ENCODE results near the gene ARHGAP15. TPM values are rescaled to one million over a fixed set of nuclear protein-coding genes. Genes with fewer than 3 reads are reported as not detected.

ARHGAP15 gene
- total and polyA plus RNA-seq, 3 experiments from 2014 or later: 41.3 to 328 (median 41.4) TPM

DNA sequence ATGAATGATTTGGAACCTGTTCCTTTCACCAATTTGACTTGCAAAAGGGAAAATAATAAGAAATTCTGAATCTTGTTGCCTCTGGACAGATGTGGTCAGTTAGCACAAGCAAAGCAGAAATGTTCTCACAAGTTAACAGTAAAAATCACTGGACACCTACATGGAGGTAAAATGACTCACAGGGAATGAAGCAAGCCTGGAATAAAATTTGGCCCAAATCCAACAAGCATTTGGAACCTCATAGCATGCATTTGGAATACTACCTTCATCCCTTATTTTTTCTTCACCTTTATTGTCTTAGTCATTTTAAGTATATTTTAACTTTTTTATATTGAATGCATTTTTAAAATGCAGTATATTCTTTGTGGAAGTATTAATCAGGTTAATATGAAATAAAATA is 602.9 kb downstream of the ARHGAP15 start:
- Mint-ChIP-seq H3K9me3 (no peaks in the 10 kb centered on the region), H3K27me3 (no peaks in the 10 kb centered on the region), H3K4me3 (no peak overlapping the region), H3K36me3 (peaks cover 4 to 34% (median 11%) of the 10 kb centered on the region in 3 donors), H3K4me1 (peaks cover 45 to 54% (median 49%) of the 10 kb centered on the region in 3 donors), H3K27ac (no peak overlapping the region)
- Histone ChIP-seq H3K9me3 (ENCODE audit: low read length) (no peaks in the 10 kb centered on the region), H3K27me3 (ENCODE audit: insufficient read depth, low read length, poor library complexity, severe bottlenecking) (no peaks in the 10 kb centered on the region), H3K36me3 (ENCODE audit: insufficient read depth, low read length) (no peaks in the 10 kb centered on the region), H3K4me1 (ENCODE audit: insufficient read depth, low read length) (peaks cover 15% of the 10 kb centered on the region), H3K27ac (ENCODE audit: low read depth, low read length) (no peak overlapping the region), H3K4me3 (ENCODE audit: low read length) (no peak overlapping the region)
- no peak for DNase-seq
- POLR2A ChIA-PET: no interaction called here
- CTCF ChIA-PET: interaction anchor here (1.1 kb wide), 1 partner anchor 16 kb away, joined by 3 read pairs; no protein-coding TSS in a partner anchor

DNA sequence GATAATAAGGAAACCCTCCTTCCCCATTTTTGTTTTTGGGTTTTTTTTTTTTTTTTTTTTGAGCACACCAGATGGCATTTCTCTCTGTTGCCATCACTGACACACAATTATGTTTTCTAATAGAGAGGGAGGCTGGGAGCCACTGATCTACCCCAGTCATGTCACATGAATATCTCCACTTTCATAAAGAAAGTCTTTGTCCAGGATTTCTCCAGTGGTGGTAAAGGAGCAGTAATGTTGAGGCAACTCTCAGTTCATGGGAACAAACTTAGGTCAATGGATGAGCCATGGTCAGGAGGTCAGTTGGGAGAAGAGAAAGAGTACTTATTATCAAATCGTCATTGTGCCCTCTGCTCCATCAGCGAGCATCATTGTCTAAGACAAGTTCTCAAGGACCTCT is 603.7 kb downstream of the ARHGAP15 start:
- H3K27me3 Mint-ChIP-seq: no peaks in the 10 kb centered on the region
- H3K4me1 Mint-ChIP-seq: peaks cover 37 to 46% (median 41%) of the 10 kb centered on the region in 3 donors
- ChIA-PET CTCF (interaction anchor here (1.1 kb wide), 1 partner anchor 17 kb away, joined by 3 read pairs; no protein-coding TSS in a partner anchor), POLR2A (no interaction called here)
- H3K9me3 ChIP-seq (ENCODE audit: low read length): no peaks in the 10 kb centered on the region
- no peaks in the 10 kb centered on the region for H3K27me3 ChIP-seq (ENCODE audit: insufficient read depth, low read length, poor library complexity, severe bottlenecking)
- peaks cover 4 to 36% (median 11%) of the 10 kb centered on the region in 3 donors for H3K36me3 Mint-ChIP-seq
- H3K4me3 ChIP-seq (ENCODE audit: low read length): no peak overlapping the region
- H3K27ac Mint-ChIP-seq: peak overlapping the region in 1 of 8 donors; percentile 2
- H3K9me3 Mint-ChIP-seq: no peaks in the 10 kb centered on the region
- no peak overlapping the region for H3K4me3 Mint-ChIP-seq
- H3K36me3 ChIP-seq (ENCODE audit: insufficient read depth, low read length): no peaks in the 10 kb centered on the region
- no peak overlapping the region for H3K27ac ChIP-seq (ENCODE audit: low read depth, low read length)
- peaks cover 11% of the 10 kb centered on the region for H3K4me1 ChIP-seq (ENCODE audit: insufficient read depth, low read length)
- DNase-seq: no peak

DNA sequence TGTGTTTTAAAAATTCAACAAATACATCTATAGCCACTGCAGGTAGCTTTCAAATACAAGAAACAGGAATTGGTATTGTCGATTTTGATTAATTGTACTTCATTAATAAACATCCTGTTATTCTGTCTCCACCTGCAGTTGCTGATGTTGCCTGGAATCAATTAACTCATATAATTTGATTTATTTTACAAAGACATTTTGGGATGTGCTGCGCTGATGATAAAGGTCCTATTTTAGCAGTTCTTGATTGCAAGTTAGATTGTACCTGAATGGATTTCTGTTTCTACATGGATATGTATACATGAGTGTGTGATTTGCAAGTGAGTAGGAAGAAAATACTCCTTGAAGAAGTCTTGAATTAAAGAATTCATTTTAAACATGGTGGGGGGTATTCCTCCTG is 605.3 kb downstream of the ARHGAP15 start:
- peak overlapping the region in 1 of 8 donors; percentile 35 for H3K27ac Mint-ChIP-seq
- ChIA-PET CTCF (no interaction called here), POLR2A (no interaction called here)
- H3K4me1 Mint-ChIP-seq: peaks cover 22 to 39% (median 30%) of the 10 kb centered on the region in 3 donors
- H3K27ac ChIP-seq (ENCODE audit: low read depth, low read length): no peak overlapping the region
- H3K9me3 ChIP-seq (ENCODE audit: low read length): no peaks in the 10 kb centered on the region
- no peaks in the 10 kb centered on the region for H3K27me3 Mint-ChIP-seq
- peaks cover 4 to 50% (median 25%) of the 10 kb centered on the region in 3 donors for H3K36me3 Mint-ChIP-seq
- peaks cover under 1% of the 10 kb centered on the region for H3K4me1 ChIP-seq (ENCODE audit: insufficient read depth, low read length)
- no peaks in the 10 kb centered on the region for H3K36me3 ChIP-seq (ENCODE audit: insufficient read depth, low read length)
- DNase-seq: no peak
- H3K9me3 Mint-ChIP-seq: no peaks in the 10 kb centered on the region
- no peak overlapping the region for H3K4me3 ChIP-seq (ENCODE audit: low read length)
- no peaks in the 10 kb centered on the region for H3K27me3 ChIP-seq (ENCODE audit: insufficient read depth, low read length, poor library complexity, severe bottlenecking)
- H3K4me3 Mint-ChIP-seq: no peak overlapping the region

DNA sequence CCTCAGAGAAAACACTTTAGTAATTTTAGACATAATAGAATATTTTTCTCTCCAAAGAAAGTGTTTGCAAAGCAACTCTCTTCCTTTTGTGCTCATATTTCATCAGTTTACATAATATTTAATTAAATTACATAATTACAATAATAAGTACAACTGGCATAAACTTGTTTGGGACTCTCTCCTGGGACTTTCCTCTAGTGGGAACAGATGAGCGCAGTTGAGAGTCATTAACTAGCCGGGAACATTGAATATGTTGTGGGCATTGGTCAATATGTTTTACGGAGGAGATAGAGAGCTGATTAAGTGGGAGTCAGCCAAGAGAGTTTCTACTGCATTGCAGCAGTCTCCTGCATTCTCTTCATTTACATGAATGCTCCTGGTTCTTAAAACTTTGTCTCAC is 607.7 kb downstream of the ARHGAP15 start:
- no peak overlapping the region for H3K27ac ChIP-seq (ENCODE audit: low read depth, low read length)

DNA sequence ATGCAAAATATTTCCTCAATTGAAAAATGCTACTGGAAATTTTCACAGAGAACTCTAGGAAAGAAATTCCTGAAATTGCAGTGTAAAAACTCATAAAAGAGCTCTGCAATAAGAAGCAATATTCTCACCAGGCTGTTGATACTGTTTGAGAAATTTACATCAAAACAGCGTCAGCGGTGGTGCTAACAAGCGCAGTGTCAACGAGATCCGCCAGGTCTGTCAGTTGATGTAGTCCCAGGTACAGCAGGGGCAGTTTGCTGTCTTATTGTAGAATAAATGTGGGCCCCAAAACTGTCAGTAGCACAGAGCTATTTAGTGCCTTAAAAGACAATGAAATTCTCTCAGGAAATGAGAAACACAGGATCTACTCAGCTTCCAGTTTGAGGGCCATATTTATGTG is 611.2 kb downstream of the ARHGAP15 start:
- H3K9me3 Mint-ChIP-seq: no peaks in the 10 kb centered on the region
- Histone ChIP-seq H3K27me3 (ENCODE audit: insufficient read depth, low read length, poor library complexity, severe bottlenecking) (no peaks in the 10 kb centered on the region), H3K27ac (ENCODE audit: low read depth, low read length) (no peak overlapping the region), H3K36me3 (ENCODE audit: insufficient read depth, low read length) (no peaks in the 10 kb centered on the region), H3K4me3 (ENCODE audit: low read length) (no peak overlapping the region), H3K4me1 (ENCODE audit: insufficient read depth, low read length) (no peaks in the 10 kb centered on the region), H3K9me3 (ENCODE audit: low read length) (no peaks in the 10 kb centered on the region)
- no peaks in the 10 kb centered on the region for H3K27me3 Mint-ChIP-seq
- no peak for DNase-seq
- ChIA-PET POLR2A (no interaction called here), CTCF (no interaction called here)
- H3K4me3 Mint-ChIP-seq: no peak overlapping the region
- H3K36me3 Mint-ChIP-seq: peaks cover 0 to 67% (median 33%) of the 10 kb centered on the region in 3 donors
- peak overlapping the region in 1 of 8 donors; percentile 32 for H3K27ac Mint-ChIP-seq
- peaks cover 14 to 17% (median 16%) of the 10 kb centered on the region in 3 donors for H3K4me1 Mint-ChIP-seq

More for the DNA sequence above, 607.7 kb downstream of the ARHGAP15 start:
- H3K36me3 ChIP-seq (ENCODE audit: insufficient read depth, low read length): no peaks in the 10 kb centered on the region
- POLR2A ChIA-PET: no interaction called here
- Mint-ChIP-seq H3K9me3 (no peaks in the 10 kb centered on the region), H3K4me3 (no peak overlapping the region), H3K27ac (no peak overlapping the region), H3K36me3 (peaks cover 4 to 66% (median 33%) of the 10 kb centered on the region in 3 donors), H3K4me1 (peaks cover 10 to 22% (median 11%) of the 10 kb centered on the region in 3 donors), H3K27me3 (no peaks in the 10 kb centered on the region)
- no peak for DNase-seq
- H3K4me3 ChIP-seq (ENCODE audit: low read length): no peak overlapping the region
- H3K9me3 ChIP-seq (ENCODE audit: low read length): no peaks in the 10 kb centered on the region
- H3K27me3 ChIP-seq (ENCODE audit: insufficient read depth, low read length, poor library complexity, severe bottlenecking): no peaks in the 10 kb centered on the region
- CTCF ChIA-PET: interaction anchor here (0.8 kb wide), 1 partner anchor 9 kb away, joined by 3 read pairs; no protein-coding TSS in a partner anchor
- no peaks in the 10 kb centered on the region for H3K4me1 ChIP-seq (ENCODE audit: insufficient read depth, low read length)

DNA sequence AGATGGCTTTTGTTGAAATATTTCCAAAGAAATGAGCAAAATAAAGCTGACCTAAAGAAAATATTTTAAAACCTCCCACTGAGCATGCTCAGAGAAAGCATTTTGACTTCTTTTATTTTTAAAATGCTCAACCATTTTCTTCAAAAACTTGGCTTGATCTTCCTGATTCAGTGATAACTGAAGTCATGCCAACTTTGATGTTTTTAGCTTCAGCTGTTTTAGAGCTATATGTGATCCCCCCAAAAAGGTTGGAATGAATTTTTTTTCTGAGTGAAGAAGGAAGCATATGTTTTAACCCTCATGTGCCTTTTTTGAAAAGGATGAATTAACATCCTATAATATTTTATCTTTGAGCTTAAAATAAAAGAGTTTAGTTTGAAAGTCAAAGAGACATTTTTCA is 612.0 kb downstream of the ARHGAP15 start:
- no peaks in the 10 kb centered on the region for H3K27me3 ChIP-seq (ENCODE audit: insufficient read depth, low read length, poor library complexity, severe bottlenecking)
- H3K4me3 ChIP-seq (ENCODE audit: low read length): no peak overlapping the region
- Mint-ChIP-seq H3K9me3 (no peaks in the 10 kb centered on the region), H3K4me1 (peaks cover 13 to 17% (median 16%) of the 10 kb centered on the region in 3 donors), H3K4me3 (no peak overlapping the region), H3K36me3 (peaks cover 0 to 70% (median 32%) of the 10 kb centered on the region in 3 donors), H3K27ac (no peak overlapping the region), H3K27me3 (no peaks in the 10 kb centered on the region)
- ChIA-PET POLR2A (no interaction called here), CTCF (interaction anchor here (1.2 kb wide), 1 partner anchor 10 kb away, joined by 3 read pairs; no protein-coding TSS in a partner anchor)
- DNase-seq: no peak
- no peaks in the 10 kb centered on the region for H3K9me3 ChIP-seq (ENCODE audit: low read length)
- no peaks in the 10 kb centered on the region for H3K4me1 ChIP-seq (ENCODE audit: insufficient read depth, low read length)
- H3K36me3 ChIP-seq (ENCODE audit: insufficient read depth, low read length): no peaks in the 10 kb centered on the region
- H3K27ac ChIP-seq (ENCODE audit: low read depth, low read length): no peak overlapping the region

DNA sequence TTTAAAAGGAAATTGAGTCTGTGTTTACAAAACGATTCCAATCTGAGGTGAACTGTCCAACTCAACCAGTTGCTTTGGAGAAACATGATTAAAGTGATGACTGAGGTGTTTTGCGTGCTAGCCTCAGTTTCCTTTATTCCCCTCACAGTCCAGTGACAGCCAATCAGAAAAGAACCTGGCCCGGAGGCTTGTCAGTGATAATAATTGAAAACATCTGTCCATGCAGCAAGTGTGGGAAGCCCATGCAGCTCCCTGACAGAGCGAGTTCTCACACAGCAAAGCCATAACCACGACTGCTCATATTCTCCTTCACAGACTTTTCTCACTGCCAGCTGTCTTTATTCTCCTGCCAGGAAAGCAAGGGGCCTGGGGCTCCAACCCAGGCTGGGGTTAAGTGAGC is 613.4 kb downstream of the ARHGAP15 start:
- H3K27me3 ChIP-seq (ENCODE audit: insufficient read depth, low read length, poor library complexity, severe bottlenecking): no peaks in the 10 kb centered on the region
- no peak overlapping the region for H3K27ac ChIP-seq (ENCODE audit: low read depth, low read length)
- no peaks in the 10 kb centered on the region for H3K4me1 ChIP-seq (ENCODE audit: insufficient read depth, low read length)
- H3K27me3 Mint-ChIP-seq: no peaks in the 10 kb centered on the region
- H3K9me3 Mint-ChIP-seq: no peaks in the 10 kb centered on the region
- H3K36me3 Mint-ChIP-seq: peaks cover 0 to 76% (median 32%) of the 10 kb centered on the region in 3 donors
- ChIA-PET POLR2A (no interaction called here), CTCF (no interaction called here)
- H3K4me3 Mint-ChIP-seq: peak overlapping the region in 1 of 7 donors; percentile 1
- H3K4me1 Mint-ChIP-seq: peaks cover 13 to 17% (median 16%) of the 10 kb centered on the region in 3 donors
- no peak for DNase-seq
- no peak overlapping the region for H3K27ac Mint-ChIP-seq
- H3K36me3 ChIP-seq (ENCODE audit: insufficient read depth, low read length): no peaks in the 10 kb centered on the region
- no peaks in the 10 kb centered on the region for H3K9me3 ChIP-seq (ENCODE audit: low read length)
- no peak overlapping the region for H3K4me3 ChIP-seq (ENCODE audit: low read length)

DNA sequence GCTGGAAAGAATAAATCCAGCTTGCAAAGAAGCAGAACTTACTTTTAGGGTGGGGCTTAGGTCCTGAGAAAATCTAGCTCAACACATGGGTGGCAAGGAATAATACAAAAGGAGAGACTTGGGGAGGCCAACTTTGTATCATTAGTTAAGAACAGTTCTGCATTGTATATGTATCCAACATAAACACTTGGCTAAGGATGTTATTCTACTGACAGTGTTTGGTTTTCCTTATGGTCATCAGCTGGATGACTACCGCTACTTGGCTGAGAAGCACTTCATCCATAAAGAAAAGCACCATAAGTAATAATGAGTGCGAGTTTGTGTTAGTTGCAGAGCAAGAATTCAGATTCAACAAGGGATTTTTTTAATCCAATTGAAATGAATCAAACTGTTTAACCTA is 614.9 kb downstream of the ARHGAP15 start:
- Histone ChIP-seq H3K9me3 (ENCODE audit: low read length) (no peaks in the 10 kb centered on the region), H3K27ac (ENCODE audit: low read depth, low read length) (no peak overlapping the region), H3K4me1 (ENCODE audit: insufficient read depth, low read length) (no peaks in the 10 kb centered on the region), H3K36me3 (ENCODE audit: insufficient read depth, low read length) (no peaks in the 10 kb centered on the region), H3K27me3 (ENCODE audit: insufficient read depth, low read length, poor library complexity, severe bottlenecking) (no peaks in the 10 kb centered on the region), H3K4me3 (ENCODE audit: low read length) (no peak overlapping the region)
- Mint-ChIP-seq H3K27me3 (no peaks in the 10 kb centered on the region), H3K4me3 (no peak overlapping the region), H3K4me1 (peaks cover 9 to 13% (median 13%) of the 10 kb centered on the region in 3 donors), H3K9me3 (no peaks in the 10 kb centered on the region), H3K27ac (peak overlapping the region in 2 of 8 donors; percentile 12 to 46), H3K36me3 (peaks cover 1 to 75% (median 23%) of the 10 kb centered on the region in 3 donors)
- DNase-seq: no peak
- CTCF ChIA-PET: no interaction called here
- POLR2A ChIA-PET: no interaction called here

Data from CD8-positive, alpha-beta memory T cell (primary cell).